Muscle layer of duodenum (tissue), 2 donors: Measurements from ENCODE around the gene PITX1.
"Not testable (repeated sequence)": the region's sequence is repeated elsewhere in the genome, so short reads cannot be mapped to it uniquely, and the experiment has no call there.

Source experiments
- H3K27ac ChIP-seq: one replicate; pipeline ENCODE4 v1.7.0; 2013; ENCODE audit warnings: mild to moderate bottlenecking, low read length
- H3K27me3 ChIP-seq: one replicate; pipeline ENCODE4 v1.7.0; 2013; ENCODE audit warnings: low read depth, mild to moderate bottlenecking, control low read depth, low read length
- H3K36me3 ChIP-seq, 2 donors: one replicate each; pipeline ENCODE4 v1.7.0; 2013; ENCODE audit warnings: low read length in 2 of 2, control low read depth in 1 of 2, mild to moderate bottlenecking in 1 of 2; ENCODE audit not compliant: insufficient read depth in 2 of 2, control insufficient read depth in 1 of 2
- H3K4me1 ChIP-seq, 2 donors: one replicate each; pipeline ENCODE4 v1.7.0; 2013; ENCODE audit warnings: low read length in 2 of 2, mild to moderate bottlenecking in 2 of 2, control low read depth in 1 of 2, moderate library complexity in 1 of 2; ENCODE audit not compliant: insufficient read depth in 2 of 2, control insufficient read depth in 1 of 2
- H3K4me3 ChIP-seq, 2 donors: one replicate each; pipeline ENCODE4 v1.7.0; 2013; ENCODE audit warnings: low read length in 2 of 2, low read depth in 1 of 2, mild to moderate bottlenecking in 1 of 2
- H3K9me3 ChIP-seq, 2 donors: one replicate each; pipeline ENCODE4 v1.7.0; 2013; ENCODE audit warnings: low read length in 2 of 2, control low read depth in 1 of 2, mild to moderate bottlenecking in 1 of 2; ENCODE audit not compliant: control insufficient read depth in 1 of 2
- donor health status: healthy.

PITX1 gene

DNA sequence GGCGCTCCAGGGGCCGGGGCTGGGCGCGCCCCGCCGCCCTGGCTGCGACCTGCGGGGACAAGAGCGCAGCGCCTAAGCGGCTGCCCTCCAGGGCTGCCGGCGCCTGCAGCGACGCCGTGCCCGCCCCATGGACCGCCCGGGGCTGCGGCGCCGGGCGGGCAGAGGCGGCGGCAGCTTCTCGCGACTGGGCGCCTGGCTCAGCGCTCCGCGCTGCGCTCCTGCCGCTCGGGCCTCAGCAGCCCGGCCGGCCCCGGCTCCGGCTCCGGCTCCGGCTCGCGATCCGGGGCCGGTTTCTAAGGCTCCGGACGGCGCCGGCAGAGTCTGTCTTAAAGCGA is at the start of gene PITX1:
PITX1 (minus strand) TSS at position 328 of the 335 bp plus-strand sequence. CDS start 347 bp downstream, outside the sequence.
- Histone ChIP-seq H3K36me3 (no peaks in the 10 kb centered on the region), H3K9me3 (no peaks in the 10 kb centered on the region), H3K4me3 (peak within 1 kb of the TSS; percentile 56 to 77), H3K4me1 (peaks cover 0 to 47% of the 10 kb centered on the region in 2 donors), H3K27me3 (peaks cover 75% of the 10 kb centered on the region), H3K27ac (peak within 1 kb of the TSS; percentile 63)

DNA sequence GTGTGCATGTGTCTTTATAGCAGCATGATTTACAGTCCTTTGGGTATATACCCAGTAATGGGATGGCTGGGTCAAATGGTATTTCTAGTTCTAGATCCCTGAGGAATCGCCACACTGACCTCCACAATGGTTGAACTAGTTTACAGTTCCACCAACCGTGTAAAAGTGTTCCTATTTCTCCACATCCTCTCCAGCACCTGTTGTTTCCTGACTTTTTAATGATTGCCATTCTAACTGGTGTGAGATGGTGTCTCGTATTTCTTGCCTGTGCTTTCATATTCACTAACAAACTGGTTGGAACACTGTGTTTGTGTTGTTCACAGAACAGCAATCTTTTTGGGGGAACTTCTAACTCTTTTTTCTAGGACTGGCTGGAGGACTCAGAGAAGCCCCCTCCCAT is 49.3 kb upstream of the PITX1 start:
- not testable (repeated sequence) for H3K36me3 ChIP-seq, H3K9me3 ChIP-seq, H3K4me1 ChIP-seq, H3K4me3 ChIP-seq, H3K27ac ChIP-seq, H3K27me3 ChIP-seq

DNA sequence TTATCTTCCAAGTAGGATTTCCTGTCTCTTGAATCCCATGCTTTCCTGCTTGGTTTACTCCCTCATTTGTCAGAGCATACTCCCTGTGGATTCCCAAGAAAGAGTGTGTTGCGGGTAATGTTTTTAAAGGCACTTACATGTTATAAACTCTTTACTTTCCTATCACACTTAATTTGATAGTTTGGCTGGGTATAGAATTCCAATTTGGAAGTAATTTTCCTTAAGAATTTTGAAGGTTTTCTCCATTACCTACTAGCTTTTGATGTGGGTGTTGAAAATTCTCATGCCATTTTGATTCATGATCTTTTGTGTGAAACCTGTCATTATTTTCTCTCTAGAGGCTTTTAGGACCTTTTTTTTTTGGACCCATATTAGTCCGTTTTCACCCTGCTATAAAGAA is 47.2 kb upstream of the PITX1 start:
- no peak overlapping the region for H3K27ac ChIP-seq
- H3K4me3 ChIP-seq = no peak overlapping the region
- no peaks in the 10 kb centered on the region for H3K27me3 ChIP-seq
- H3K36me3 ChIP-seq = no peaks in the 10 kb centered on the region
- H3K9me3 ChIP-seq = peaks cover 6 to 9% of the 10 kb centered on the region in 2 donors
- H3K4me1 ChIP-seq = no peaks in the 10 kb centered on the region

DNA sequence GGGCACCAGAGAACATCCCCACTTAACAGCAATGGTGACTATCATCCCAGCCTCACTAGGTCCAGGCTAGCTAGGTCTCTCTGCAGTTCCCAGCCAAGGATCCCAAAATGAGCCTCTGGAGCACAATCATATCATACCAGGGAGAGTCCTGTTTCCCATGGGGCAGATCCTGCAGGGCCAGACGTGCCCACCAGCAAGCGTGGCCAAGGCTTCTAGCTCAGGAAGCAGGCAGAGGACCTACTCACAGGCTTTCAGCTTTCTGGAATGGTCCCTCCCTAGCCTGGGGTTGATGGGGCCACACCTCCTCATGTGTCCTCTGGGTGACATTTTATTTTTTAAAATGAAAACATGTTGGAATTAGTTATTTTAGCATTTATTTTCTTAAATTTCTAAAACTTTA is 45.7 kb upstream of the PITX1 start:
- Histone ChIP-seq H3K27ac (no peak overlapping the region), H3K4me3 (no peak overlapping the region), H3K4me1 (no peaks in the 10 kb centered on the region), H3K36me3 (no peaks in the 10 kb centered on the region), H3K27me3 (no peaks in the 10 kb centered on the region), H3K9me3 (peaks cover 6 to 9% of the 10 kb centered on the region in 2 donors)

DNA sequence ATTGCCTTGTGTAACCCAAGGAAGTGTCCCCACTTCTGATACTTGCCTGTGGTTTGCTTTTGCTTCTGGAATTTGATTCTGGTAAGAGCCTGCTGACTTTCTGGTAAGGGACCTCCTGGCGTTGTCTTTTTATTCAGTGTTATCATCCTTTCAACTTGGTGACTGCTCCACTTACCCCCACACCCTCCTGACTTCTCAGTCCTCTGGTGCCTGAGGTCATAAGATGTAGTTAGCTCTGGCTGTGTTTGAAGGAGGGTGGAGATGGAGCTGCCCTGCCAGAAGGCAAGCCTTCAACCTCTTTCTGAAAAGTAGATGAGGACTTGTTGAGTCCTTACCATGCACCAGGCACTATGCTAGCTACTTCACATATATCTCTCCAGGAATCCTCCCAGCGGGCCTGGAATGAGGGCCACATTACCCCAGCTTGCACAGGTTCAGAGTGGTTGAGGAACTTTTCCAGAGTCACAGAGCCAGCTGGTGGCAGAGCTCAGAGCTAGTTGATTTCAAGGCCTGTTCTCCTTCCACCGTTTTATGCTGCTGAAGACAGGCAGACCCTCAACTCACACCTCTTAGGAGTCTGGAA is 45.2 kb upstream of the PITX1 start:
- H3K4me1 ChIP-seq = no peaks in the 10 kb centered on the region
- H3K27me3 ChIP-seq = no peaks in the 10 kb centered on the region
- H3K9me3 ChIP-seq = peaks cover 6 to 9% of the 10 kb centered on the region in 2 donors
- no peak overlapping the region for H3K4me3 ChIP-seq
- no peaks in the 10 kb centered on the region for H3K36me3 ChIP-seq
- H3K27ac ChIP-seq = no peak overlapping the region

DNA sequence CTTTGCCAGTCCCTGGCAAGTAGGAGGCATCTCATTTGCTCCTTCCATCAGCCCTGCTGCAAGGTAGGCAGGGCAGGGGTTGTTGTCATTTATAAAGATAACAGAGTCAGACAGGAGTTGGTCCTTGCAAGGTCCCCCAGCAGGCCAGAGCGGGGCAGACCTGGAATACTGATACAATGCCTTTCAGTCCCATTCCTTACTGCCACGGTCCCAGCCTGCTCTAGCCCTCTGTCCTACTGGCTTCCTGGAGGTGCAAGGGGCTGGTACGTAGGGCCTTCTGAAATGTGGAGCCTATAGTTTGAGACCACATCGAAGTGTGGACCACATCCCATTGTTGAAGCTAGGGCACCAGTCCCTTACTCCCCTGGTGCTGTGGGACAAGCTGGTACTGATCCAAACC is 42.8 kb upstream of the PITX1 start:
- Histone ChIP-seq H3K4me3 (no peak overlapping the region), H3K27me3 (no peaks in the 10 kb centered on the region), H3K27ac (no peak overlapping the region), H3K4me1 (no peaks in the 10 kb centered on the region), H3K9me3 (peaks cover 2 to 5% of the 10 kb centered on the region in 2 donors), H3K36me3 (no peaks in the 10 kb centered on the region)

DNA sequence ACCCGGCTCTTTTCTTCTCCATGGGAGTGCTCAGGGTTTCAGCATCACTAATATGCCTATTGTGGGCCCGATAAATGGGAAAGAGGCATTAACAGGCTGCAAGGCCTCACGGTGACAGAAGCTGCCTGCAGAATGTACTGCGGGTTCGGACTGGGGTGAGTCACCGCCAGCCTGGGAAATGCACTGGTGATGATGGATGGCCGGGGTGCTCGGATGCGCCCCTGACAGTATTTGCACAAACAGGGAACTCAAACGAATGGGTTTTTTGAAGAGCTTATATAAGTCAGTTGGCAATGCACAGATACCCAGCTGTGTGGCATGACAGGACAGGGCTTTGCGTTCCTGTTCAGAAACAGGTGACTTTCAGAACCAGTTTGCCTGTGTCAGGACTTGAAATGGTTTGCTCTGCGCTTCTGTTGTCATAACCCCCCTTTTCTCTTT is 42.0 kb upstream of the PITX1 start:
- H3K27ac ChIP-seq = no peak overlapping the region

DNA sequence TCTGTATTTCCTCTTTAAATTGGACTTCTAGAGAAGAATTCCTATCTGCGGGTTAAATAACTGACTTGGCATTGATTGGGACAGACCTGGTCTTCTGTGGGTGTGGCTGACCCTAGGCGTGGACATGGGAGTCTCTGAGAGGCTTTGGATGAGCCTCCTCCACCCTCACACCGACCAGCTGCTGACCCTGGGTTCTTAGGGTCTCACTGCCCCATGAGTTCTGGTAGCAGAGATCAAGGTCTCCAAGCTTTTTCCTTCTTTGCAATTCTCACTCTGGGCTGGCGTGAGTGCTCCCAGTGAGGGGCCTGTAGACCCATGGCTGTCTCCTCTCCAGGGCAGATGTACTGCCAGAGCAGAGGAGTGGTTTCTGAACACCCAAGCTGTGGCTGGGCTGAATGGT is 41.6 kb upstream of the PITX1 start:
- no peak overlapping the region for H3K27ac ChIP-seq
- H3K4me3 ChIP-seq = no peak overlapping the region
- no peaks in the 10 kb centered on the region for H3K4me1 ChIP-seq
- no peaks in the 10 kb centered on the region for H3K36me3 ChIP-seq
- no peaks in the 10 kb centered on the region for H3K9me3 ChIP-seq
- no peaks in the 10 kb centered on the region for H3K27me3 ChIP-seq

More for the DNA sequence above, 42.0 kb upstream of the PITX1 start:
- H3K27me3 ChIP-seq = no peaks in the 10 kb centered on the region
- H3K4me1 ChIP-seq = no peaks in the 10 kb centered on the region
- H3K9me3 ChIP-seq = peaks cover 0 to 4% of the 10 kb centered on the region in 2 donors
- H3K4me3 ChIP-seq = no peak overlapping the region
- H3K36me3 ChIP-seq = no peaks in the 10 kb centered on the region

DNA sequence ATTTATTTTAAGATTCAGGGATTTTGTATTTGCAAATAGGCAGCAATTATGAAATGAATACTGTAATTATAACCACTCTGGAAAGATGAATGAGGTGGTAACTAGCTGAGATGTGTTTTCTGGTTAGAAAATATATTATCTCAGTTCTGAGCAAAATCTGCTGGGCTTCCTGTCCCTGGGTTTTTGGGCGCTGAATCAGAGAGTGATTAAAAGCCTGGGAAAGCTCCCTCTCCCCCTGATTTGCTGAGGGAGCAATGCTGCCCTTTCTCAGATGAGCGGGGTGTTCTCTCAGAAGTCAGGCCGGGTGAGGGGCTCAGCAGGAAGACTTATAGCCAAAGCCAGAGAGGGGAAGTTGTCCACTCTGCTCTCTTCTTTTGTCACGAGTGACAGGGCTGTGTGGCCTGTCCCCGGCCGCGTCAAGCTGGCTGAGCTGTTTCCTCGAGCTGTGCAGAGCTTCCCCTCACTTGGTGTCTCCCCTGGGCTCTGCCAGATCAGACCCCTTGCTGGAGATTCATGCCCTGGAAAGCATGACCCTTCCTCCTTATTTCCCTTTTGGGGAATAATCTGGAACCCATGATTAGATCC is 39.8 kb upstream of the PITX1 start:
- H3K9me3 ChIP-seq = no peaks in the 10 kb centered on the region
- H3K27me3 ChIP-seq = no peaks in the 10 kb centered on the region
- H3K36me3 ChIP-seq = no peaks in the 10 kb centered on the region
- no peak overlapping the region for H3K4me3 ChIP-seq
- no peaks in the 10 kb centered on the region for H3K4me1 ChIP-seq
- H3K27ac ChIP-seq = no peak overlapping the region

DNA sequence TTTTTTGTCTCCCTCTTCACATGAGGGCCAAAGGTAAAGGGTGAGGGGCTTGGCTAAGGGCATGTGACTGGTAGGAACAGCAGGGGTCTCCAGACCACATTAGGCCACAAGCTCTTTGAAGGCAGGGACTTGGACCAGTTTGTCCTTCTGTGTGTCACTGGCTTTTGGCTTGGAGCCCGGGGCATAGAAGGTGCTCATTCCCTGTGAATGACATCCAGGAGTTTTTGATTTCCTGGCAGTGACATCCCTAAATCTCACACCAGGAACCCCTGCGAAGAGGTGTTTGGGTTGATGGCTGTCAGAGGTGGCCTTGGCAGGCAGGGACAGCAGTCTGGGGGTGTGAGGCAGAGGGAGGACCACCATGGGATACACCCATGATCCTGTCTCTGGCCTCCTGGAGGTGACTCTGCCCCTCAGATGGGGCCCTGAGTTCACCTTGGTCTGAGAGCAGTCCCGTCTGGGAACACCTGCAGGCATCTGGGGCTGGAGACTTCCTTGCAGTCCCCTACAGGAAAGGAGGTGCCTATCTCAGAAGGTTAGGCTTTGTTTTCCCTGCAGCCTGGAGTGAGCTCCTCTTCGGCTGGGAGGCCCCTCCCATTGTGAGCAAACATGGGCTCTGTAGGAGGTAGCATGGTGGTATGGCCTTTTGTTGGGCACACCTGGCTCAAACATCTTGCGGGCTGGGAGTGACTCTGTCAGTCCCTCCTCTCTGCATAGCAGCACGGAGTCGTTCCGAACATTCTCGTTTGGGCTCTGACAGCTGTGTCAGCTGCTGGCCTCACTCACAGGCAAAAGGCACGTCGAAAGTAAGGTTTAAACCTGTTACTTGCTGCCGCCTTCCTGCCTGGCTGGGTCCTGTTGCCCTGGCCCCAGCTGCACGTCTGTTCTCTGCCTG is 38.6 kb upstream of the PITX1 start:
- H3K36me3 ChIP-seq = no peaks in the 10 kb centered on the region

DNA sequence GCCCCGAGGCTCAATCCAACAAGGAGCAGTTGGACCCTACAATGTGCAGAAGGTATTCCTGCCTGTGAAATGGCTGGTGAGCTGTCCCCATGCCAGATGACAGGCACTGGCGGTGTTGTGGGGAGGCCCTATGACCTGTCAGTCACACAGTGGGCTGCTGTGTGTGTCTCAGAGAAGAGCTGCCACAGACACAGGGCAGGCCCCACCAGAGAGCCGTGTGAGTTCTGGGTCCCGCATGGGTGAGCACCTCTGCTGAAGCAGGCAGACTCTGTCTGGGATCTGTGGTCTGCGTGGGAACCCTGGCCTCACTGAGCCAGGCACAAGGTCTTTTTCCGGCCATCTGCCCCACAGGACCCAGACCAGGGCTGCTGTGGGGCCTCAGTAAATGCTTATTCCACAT is 37.3 kb upstream of the PITX1 start:
- H3K4me3 ChIP-seq = no peak overlapping the region
- H3K9me3 ChIP-seq = no peaks in the 10 kb centered on the region
- no peaks in the 10 kb centered on the region for H3K36me3 ChIP-seq
- no peaks in the 10 kb centered on the region for H3K4me1 ChIP-seq
- H3K27ac ChIP-seq = no peak overlapping the region
- no peaks in the 10 kb centered on the region for H3K27me3 ChIP-seq

More for the DNA sequence above, 38.6 kb upstream of the PITX1 start:
- Histone ChIP-seq H3K9me3 (no peaks in the 10 kb centered on the region), H3K27ac (no peak overlapping the region), H3K27me3 (no peaks in the 10 kb centered on the region), H3K4me3 (no peak overlapping the region), H3K4me1 (no peaks in the 10 kb centered on the region)
